ENCODE measurements around the gene NRDC.

GRCh38 chr1:51756290-51756689 lies 122.2 kb downstream of the NRDC start:
- TF ChIP-seq POLR2AphosphoS5 (IDR thresholded peaks at IDR 0.05): no peak
- TF ChIP-seq CTCF (IDR thresholded peaks at IDR 0.05): no peak
- no peak for TF ChIP-seq POLR2A (IDR thresholded peaks at IDR 0.05)
- TF ChIP-seq EP300 (IDR thresholded peaks at IDR 0.05): no peak
